Measurements from ENCODE around the gene KLHDC9. TPM values are rescaled to one million over a fixed set of nuclear protein-coding genes. Genes with fewer than 3 reads are reported as not detected.
"Not testable (repeated sequence)": the region's sequence is repeated elsewhere in the genome, so short reads cannot be mapped to it uniquely, and the experiment has no call there.

Gene KLHDC9, protein sequence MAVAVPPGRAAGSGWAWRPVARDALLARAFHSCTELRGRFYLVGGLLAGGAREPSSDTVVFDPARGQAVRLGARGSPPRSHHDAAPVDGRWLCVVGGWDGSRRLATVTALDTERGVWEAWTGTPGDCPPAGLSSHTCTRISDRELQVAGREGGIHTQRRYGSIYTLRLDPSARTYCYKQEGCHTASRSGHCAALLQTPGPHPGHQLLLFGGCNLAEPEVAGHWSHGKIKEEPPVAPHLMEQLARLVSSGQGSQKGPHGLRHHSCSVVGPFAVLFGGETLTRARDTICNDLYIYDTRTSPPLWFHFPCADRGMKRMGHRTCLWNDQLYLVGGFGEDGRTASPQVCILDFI
- not detected in 2 replicates for total RNA-seq

DNA sequence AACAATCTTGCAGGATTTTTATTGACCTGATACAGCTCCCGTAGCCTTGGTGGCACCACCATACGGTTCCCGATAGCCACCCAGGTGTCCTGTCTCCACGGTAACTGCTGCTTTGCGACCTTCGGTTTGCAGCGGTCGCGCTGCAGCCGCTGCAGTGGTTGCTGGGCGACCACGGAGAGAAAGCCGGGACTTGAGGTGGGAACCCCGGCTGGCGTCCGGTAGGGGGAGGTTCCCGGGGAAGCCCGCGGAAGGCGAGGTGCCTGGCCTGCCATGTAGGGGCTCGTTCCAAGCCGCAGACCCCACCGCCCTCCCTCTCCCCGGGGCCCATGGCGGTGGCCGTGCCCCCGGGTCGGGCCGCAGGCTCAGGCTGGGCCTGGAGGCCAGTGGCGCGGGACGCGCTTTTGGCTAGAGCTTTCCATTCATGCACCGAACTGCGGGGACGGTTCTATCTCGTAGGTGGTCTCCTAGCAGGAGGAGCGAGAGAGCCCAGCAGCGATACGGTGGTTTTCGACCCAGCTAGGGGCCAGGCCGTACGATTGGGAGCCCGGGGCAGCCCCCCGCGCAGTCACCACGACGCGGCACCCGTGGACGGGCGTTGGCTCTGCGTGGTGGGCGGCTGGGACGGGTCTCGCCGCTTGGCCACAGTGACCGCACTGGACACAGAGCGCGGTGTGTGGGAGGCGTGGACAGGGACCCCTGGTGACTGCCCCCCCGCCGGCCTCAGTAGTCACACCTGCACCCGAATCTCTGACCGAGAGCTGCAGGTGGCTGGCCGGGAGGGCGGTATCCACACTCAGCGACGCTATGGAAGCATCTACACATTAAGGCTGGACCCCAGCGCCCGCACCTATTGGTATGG, at the start of gene KLHDC9:
TSS of gene KLHDC9 (plus strand) at position 152 of the 859 bp plus-strand sequence. CDS start at position 327, 175 bp downstream.
- peaks cover 19% of the 10 kb centered on the region for H3K36me3 Mint-ChIP-seq (ENCODE audit: low read depth)
- H3K9me3 Mint-ChIP-seq = no peaks in the 10 kb centered on the region
- intact Hi-C loops (cut with micrococcal nuclease) = loop anchor here (1.0 to 5.0 kb wide), 2 partner anchors 21 to 261 kb away; no protein-coding TSS in a partner anchor
- H3K4me1 Mint-ChIP-seq (ENCODE audit: low read depth) = peaks cover 39% of the 10 kb centered on the region
- H3K27me3 Mint-ChIP-seq (ENCODE audit: insufficient read depth) = peaks cover 2% of the 10 kb centered on the region
- H3K4me3 Mint-ChIP-seq = peak within 1 kb of the TSS; percentile 80
- H3K27ac Mint-ChIP-seq = peak within 1 kb of the TSS; percentile 96
- peak; percentile 68 for DNase-seq (ENCODE audit: low spot score)

DNA sequence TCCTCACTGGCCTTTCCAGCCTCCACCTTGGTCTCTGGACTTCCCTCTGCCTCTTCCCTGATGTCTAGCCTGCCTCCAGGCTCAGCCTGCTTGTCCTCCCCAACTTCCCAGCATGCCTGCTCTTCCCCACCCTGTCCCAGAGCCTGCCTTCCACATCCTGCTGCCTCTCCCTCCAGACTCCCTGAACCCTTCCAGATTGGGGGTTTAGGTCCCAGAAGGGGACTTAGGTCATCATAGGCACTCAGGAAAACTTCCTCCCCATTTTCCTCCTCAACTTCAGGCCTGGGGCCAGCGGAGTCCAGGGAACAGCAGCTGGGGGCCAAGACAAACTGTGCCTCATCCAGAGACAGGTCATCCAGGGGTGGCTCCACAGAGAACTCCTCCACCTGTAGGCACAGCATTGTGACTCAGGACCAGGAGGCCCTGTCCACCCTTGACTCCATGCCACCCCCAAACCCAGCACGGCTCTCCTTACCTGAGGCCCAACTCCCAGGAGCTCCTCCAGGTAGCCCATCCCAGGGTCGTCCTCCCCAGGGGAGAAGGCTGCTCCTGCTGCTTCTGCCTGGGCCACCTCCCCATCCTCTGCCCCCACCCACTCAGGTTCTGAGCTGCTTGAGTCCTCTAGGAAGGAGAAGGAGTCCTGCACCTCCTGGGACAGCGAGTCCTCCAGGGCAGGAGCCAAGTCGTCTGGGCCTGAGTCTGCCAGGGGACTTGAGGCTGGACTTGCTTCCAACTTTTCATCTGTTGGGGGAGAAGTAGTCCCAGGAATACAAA, 49.0 kb upstream of the KLHDC9 start:
- H3K27me3 Mint-ChIP-seq (ENCODE audit: insufficient read depth) = no peaks in the 10 kb centered on the region
- peaks cover 47% of the 10 kb centered on the region for H3K36me3 Mint-ChIP-seq (ENCODE audit: low read depth)
- peaks cover 46% of the 10 kb centered on the region for H3K4me1 Mint-ChIP-seq (ENCODE audit: low read depth)
- H3K27ac Mint-ChIP-seq = peak overlapping the region; percentile 74
- intact Hi-C loops (cut with micrococcal nuclease) = loop anchor here (10.0 kb wide), 1 partner anchor 1124 kb away; the partner anchor contains the start of gene TAGLN2
- no peak overlapping the region for H3K4me3 Mint-ChIP-seq
- peaks cover 4% of the 10 kb centered on the region for H3K9me3 Mint-ChIP-seq
- DNase-seq (ENCODE audit: low spot score) = no peak

DNA sequence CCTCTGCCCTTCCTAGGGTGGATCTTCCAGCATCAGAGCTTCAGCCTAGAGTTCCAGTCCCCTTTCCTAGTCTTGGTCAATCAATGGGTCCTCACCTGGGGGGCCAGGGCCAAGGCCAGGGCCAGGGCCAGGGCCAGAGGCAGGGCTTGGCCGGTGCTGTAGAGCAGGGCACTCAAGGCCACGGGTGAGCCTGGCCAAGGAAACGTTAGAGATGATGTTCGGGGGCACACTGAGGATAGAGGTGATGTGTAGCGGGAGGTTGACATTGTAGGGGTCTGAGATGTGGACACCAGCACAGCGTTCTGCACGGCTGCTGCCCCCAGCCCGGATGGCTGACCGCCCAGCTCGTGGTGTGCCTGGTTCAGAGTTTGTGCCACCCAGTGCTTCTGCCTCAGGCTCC, 46.9 kb upstream of the KLHDC9 start:
- H3K36me3 Mint-ChIP-seq (ENCODE audit: low read depth) = peaks cover 47% of the 10 kb centered on the region
- no peak overlapping the region for H3K4me3 Mint-ChIP-seq
- H3K27me3 Mint-ChIP-seq (ENCODE audit: insufficient read depth) = no peaks in the 10 kb centered on the region
- peaks cover 4% of the 10 kb centered on the region for H3K9me3 Mint-ChIP-seq
- intact Hi-C loops (cut with micrococcal nuclease) = no loop called here
- DNase-seq (ENCODE audit: low spot score) = no peak
- no peak overlapping the region for H3K27ac Mint-ChIP-seq
- peaks cover 38% of the 10 kb centered on the region for H3K4me1 Mint-ChIP-seq (ENCODE audit: low read depth)

DNA sequence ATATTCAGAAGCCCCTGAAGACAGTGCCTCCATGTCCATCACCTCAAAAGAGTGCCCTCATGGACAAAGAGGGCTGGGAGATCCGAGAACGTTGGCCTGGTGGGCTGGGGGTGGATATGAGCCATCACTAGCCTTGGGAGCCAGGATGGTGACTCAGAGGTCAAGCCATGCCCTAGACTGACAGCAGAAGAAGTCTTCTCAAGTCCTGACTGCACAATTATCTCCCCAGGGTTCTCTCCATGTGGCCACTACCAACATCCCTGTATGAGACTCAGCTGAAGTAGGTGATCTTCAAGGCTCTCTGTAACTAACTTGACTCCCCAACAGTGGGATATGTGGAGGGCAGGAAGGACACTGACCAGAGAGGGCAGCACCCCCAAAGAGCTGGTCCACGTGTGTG, 45.3 kb upstream of the KLHDC9 start:
- no peak overlapping the region for H3K27ac Mint-ChIP-seq
- peaks cover 50% of the 10 kb centered on the region for H3K36me3 Mint-ChIP-seq (ENCODE audit: low read depth)

DNA sequence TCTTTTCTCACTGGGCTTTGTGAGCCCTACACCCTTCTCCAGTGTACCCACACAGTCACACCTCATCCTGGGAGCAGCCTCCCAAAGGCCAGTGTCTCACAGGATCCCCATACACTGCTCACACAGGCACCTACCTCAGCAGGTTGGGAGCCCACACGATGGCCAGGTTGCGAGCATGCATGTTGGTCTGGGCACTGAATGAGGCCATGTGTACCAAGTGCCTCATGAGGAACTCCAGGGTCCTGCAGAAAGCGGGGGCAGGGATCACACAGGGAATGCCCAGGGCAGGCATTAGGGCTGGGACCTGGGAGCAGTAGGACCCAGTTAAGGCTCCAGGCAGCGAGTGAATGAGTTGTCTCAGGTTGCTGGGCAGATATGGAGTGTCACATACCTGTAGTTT, 43.9 kb upstream of the KLHDC9 start:
- Mint-ChIP-seq H3K9me3 (no peaks in the 10 kb centered on the region), H3K27ac (no peak overlapping the region), H3K4me3 (no peak overlapping the region), H3K4me1 (ENCODE audit: low read depth) (peaks cover 20% of the 10 kb centered on the region), H3K36me3 (ENCODE audit: low read depth) (peaks cover 42% of the 10 kb centered on the region), H3K27me3 (ENCODE audit: insufficient read depth) (no peaks in the 10 kb centered on the region)
- DNase-seq (ENCODE audit: low spot score) = no peak
- intact Hi-C loops (cut with micrococcal nuclease) = no loop called here

More for the DNA sequence above, 45.3 kb upstream of the KLHDC9 start:
- no peaks in the 10 kb centered on the region for H3K9me3 Mint-ChIP-seq
- no peak for DNase-seq (ENCODE audit: low spot score)
- intact Hi-C loops (cut with micrococcal nuclease) = no loop called here
- H3K4me1 Mint-ChIP-seq (ENCODE audit: low read depth) = peaks cover 28% of the 10 kb centered on the region
- no peak overlapping the region for H3K4me3 Mint-ChIP-seq
- H3K27me3 Mint-ChIP-seq (ENCODE audit: insufficient read depth) = no peaks in the 10 kb centered on the region

DNA sequence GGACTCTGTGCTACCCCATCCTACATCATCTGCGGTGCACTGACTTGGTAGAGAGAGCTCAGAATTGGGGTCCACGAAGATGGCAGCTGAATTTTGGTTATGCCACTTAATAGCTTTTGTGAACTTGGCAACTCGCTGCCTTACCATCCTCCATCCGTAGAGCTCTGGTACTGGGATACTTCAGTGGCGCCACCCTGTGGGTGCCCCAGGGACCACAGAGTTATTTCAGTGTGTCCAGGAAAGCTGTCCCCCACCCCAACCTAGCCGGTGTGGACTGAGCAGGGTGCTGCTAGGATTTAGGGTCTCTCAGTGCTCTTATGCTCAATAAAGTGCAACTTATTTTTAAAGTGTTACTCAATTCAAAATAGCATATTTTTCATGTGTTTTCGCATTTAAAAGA, 43.4 kb upstream of the KLHDC9 start:
- intact Hi-C loops (cut with micrococcal nuclease) = no loop called here
- Mint-ChIP-seq H3K36me3 (ENCODE audit: low read depth) (peaks cover 46% of the 10 kb centered on the region), H3K27ac (no peak overlapping the region), H3K9me3 (no peaks in the 10 kb centered on the region), H3K4me3 (no peak overlapping the region), H3K4me1 (ENCODE audit: low read depth) (peaks cover 26% of the 10 kb centered on the region), H3K27me3 (ENCODE audit: insufficient read depth) (no peaks in the 10 kb centered on the region)
- no peak for DNase-seq (ENCODE audit: low spot score)

DNA sequence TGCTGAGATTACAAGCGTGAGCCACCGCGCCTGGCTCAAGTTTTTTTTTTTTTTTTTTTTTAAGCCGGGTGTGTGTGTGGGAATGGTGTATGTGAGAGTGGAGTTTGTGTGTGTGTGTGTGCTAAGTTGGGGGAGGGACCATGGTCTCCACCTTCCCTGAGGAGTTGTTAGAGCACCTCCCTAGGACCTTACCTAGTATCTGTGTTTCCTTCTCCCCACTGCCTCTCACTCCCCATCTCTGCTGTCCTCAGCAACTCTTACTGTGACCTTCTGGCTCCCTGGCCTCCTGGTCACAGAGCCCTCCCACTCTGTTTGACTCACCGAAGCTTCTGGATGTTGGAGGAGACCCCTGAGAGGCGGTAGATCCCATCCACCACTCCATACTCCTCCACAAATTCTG, 38.9 kb upstream of the KLHDC9 start:
- Mint-ChIP-seq H3K9me3 (no peaks in the 10 kb centered on the region), H3K4me3 (no peak overlapping the region), H3K27me3 (ENCODE audit: insufficient read depth) (no peaks in the 10 kb centered on the region), H3K27ac (no peak overlapping the region), H3K4me1 (ENCODE audit: low read depth) (peaks cover 40% of the 10 kb centered on the region), H3K36me3 (ENCODE audit: low read depth) (peaks cover 37% of the 10 kb centered on the region)
- intact Hi-C loops (cut with micrococcal nuclease) = no loop called here
- no peak for DNase-seq (ENCODE audit: low spot score)

DNA sequence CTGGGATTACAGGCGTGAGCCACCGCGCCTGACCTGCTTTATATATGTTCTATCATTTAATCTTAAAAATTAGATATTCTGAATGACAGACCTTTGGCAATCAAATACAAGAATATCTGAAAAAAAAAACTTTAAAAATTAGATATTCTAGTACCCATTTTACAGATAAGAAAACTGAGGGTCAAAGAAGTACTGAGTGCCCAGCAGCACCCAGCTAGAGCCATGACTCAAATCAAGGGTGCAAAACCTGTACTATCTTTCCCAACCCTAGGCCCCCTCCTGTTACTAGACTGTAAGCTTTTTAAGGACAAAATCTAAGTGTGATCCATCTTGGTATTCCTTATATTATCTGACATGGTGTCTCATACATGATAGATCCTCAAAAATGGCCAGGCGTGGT, 36.7 kb upstream of the KLHDC9 start:
- peaks cover 45% of the 10 kb centered on the region for H3K4me1 Mint-ChIP-seq (ENCODE audit: low read depth)
- H3K27ac Mint-ChIP-seq = no peak overlapping the region
- no peak overlapping the region for H3K4me3 Mint-ChIP-seq
- peaks cover 37% of the 10 kb centered on the region for H3K36me3 Mint-ChIP-seq (ENCODE audit: low read depth)
- intact Hi-C loops (cut with micrococcal nuclease) = no loop called here
- DNase-seq (ENCODE audit: low spot score) = no peak
- H3K27me3 Mint-ChIP-seq (ENCODE audit: insufficient read depth) = no peaks in the 10 kb centered on the region
- H3K9me3 Mint-ChIP-seq = no peaks in the 10 kb centered on the region

DNA sequence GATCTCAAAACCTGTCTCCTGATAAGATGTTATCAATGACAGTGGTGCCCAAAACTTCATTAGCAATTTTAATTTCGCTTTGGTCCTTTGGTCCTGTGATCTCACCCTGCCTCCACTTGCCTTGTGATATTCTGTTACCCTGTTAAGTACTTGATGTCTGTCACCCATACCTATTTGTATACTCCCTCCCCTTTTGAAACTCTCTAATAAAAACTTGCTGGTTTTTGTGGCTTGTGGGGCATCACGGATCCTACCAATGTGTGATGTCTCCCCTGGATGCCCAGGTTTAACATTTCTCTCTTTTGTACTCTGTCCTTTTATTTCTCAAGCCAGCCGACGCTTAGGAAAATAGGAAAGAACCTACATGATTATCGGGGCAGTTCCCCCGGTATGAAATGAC, 34.2 kb upstream of the KLHDC9 start:
- intact Hi-C loops (cut with micrococcal nuclease); H3K9me3 Mint-ChIP-seq; H3K27me3 Mint-ChIP-seq (ENCODE audit: insufficient read depth); DNase-seq (ENCODE audit: low spot score); H3K4me3 Mint-ChIP-seq: not testable (repeated sequence)
- Mint-ChIP-seq H3K27ac (peak overlapping the region; percentile 79), H3K36me3 (ENCODE audit: low read depth) (peaks cover 47% of the 10 kb centered on the region), H3K4me1 (ENCODE audit: low read depth) (peaks cover 70% of the 10 kb centered on the region)

DNA sequence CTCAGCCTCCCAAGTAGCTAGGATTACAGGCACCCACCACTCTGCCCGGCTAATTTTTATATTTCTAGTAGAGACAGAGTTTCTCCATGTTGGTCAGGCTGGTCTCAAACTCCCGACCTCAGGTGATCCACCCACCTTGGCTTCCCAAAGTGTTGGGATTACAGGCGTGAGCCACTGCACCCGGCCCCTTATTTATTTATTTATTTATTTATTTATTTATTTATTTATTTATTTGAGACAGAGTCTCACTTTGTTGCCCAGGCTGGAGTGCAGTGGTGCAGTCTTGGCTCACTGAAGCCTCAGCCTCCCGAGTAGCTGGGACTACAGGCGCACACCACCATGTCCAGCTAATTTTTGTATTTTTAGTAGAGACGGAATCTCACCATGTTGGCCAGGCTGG, 32.5 kb upstream of the KLHDC9 start:
- H3K27me3 Mint-ChIP-seq (ENCODE audit: insufficient read depth); intact Hi-C loops (cut with micrococcal nuclease); H3K4me3 Mint-ChIP-seq; DNase-seq (ENCODE audit: low spot score); H3K9me3 Mint-ChIP-seq: not testable (repeated sequence)
- Mint-ChIP-seq H3K36me3 (ENCODE audit: low read depth) (peaks cover 39% of the 10 kb centered on the region), H3K27ac (peak overlapping the region; percentile 61), H3K4me1 (ENCODE audit: low read depth) (peaks cover 65% of the 10 kb centered on the region)

DNA sequence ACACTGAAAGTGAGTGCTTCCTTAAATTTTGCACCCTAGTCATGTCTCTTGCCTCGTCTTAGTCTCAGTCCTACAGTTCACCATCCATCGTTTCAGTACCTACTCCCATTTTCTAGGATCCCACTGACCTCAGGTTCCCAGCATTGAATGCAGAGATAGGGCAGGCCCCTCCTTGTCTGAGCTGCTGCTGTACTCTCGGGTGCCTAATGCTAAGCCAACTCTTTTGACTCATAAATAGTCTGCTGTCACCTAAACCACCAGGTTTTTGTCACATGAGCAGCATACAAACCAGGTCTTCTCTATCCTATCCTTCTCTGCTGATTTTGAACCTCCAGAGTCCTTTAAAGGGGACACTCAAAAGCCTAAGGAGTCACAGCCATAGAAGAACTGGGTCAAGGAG, 31.5 kb upstream of the KLHDC9 start:
- peaks cover 70% of the 10 kb centered on the region for H3K4me1 Mint-ChIP-seq (ENCODE audit: low read depth)
- H3K4me3 Mint-ChIP-seq = peak overlapping the region; percentile 96
- intact Hi-C loops (cut with micrococcal nuclease) = no loop called here
- no peaks in the 10 kb centered on the region for H3K9me3 Mint-ChIP-seq
- peaks cover 39% of the 10 kb centered on the region for H3K36me3 Mint-ChIP-seq (ENCODE audit: low read depth)
- no peaks in the 10 kb centered on the region for H3K27me3 Mint-ChIP-seq (ENCODE audit: insufficient read depth)
- H3K27ac Mint-ChIP-seq = peak overlapping the region; percentile 99
- no peak for DNase-seq (ENCODE audit: low spot score)

DNA sequence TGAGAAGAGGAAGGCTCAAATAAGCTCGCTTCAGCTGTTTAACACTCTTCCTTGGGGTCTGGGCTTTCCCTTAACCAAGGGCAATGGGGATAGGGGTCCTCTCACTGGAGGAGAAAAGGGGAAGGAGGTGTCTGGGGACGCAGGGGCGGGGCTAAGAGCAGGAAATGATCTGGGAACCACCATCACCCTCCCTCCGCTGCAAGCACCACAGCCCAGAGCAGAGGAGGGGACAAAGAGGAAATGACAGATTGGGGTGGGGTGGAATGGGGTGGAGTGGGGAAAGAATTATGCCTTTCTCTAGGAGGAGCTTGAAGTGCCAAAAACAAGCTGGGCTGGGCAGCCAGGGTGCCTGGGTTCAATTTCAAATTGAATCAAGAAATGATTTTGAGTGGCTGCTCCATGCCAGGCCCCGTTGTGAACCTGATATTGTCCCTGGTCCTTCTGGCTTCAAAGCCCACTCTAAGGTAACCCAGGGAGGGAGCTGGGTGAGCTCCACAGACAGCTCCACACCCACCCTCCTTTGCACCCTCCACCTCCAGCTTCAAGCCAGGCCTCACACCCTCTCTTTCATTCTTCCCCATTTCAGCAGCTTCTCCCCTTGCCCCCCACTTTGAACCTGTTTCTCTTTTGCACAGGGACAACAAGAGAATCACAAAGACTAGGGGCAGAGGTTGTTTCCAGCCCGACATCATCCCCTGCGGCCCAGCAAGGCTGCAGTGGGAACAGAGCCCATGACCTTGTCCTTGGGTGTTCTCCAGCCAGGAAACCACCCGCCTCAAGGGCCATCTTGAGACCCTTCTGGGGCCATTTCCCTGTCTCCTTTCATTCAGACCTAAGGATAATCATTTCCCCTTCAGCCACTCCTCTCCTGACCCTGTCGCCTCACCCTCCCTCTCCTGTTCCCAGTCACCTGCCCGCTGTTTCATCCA, 29.6 kb upstream of the KLHDC9 start:
- no peaks in the 10 kb centered on the region for H3K9me3 Mint-ChIP-seq
- no peaks in the 10 kb centered on the region for H3K27me3 Mint-ChIP-seq (ENCODE audit: insufficient read depth)
- peaks cover 71% of the 10 kb centered on the region for H3K4me1 Mint-ChIP-seq (ENCODE audit: low read depth)
- peaks cover 32% of the 10 kb centered on the region for H3K36me3 Mint-ChIP-seq (ENCODE audit: low read depth)
- intact Hi-C loops (cut with micrococcal nuclease) = loop anchor here (1.0 to 2.0 kb wide), 6 partner anchors 22 to 86 kb away; partner anchors contain the start of genes DEDD and F11R
- DNase-seq (ENCODE audit: low spot score) = peak; percentile 82
- peak overlapping the region; percentile 99 for H3K27ac Mint-ChIP-seq
- peak overlapping the region; percentile 96 for H3K4me3 Mint-ChIP-seq

Data from activated T-helper 1 cell treated with anti-CD3 and anti-CD28 coated beads, Interleukin-12 subunit alpha, Interleukin-12 subunit beta, Interleukin-2, Interleukin-4 antibody, amounts not matched to agents 30 ng/mL and 10 ng/mL and 1 ng/mL, durations not matched to agents 14 hours and 24 hours and 36 hours (primary cell).